GM19397 (cell line): Measurements from ENCODE around the gene ORMDL3.
"Not testable (repeated sequence)": the region's sequence is repeated elsewhere in the genome, so short reads cannot be mapped to it uniquely, and the experiment has no call there.

ENCODE experiments used
- ATAC-seq: cut with Tn5 transposase; IDR thresholded peaks from one replicate; pipeline ENCODE4 v1.9.1; 2021; ENCODE audit warnings: mild to moderate bottlenecking, moderate library complexity; ENCODE audit not compliant: unreplicated experiment

The ORMDL3 gene

DNA sequence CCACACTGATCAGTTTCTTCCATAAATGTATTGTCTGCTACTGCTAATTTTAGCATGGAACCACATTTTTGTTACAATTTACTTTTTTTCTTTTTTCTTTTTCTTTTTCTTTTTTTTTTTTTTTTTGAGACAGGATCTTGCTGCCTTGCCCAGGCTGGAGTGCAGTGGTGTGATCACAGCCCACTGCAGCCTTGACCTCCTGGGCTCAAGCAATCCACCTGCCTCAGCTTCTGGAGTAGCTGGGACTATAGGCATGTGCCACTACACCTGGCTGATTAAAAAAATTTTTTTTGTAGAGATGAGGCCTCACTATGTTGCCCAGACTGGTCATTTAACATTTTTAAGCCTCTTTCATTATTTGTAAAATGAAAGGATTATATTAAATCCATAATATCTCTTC lies 40.3 kb downstream of the ORMDL3 start:
- ATAC-seq, result no peak

DNA sequence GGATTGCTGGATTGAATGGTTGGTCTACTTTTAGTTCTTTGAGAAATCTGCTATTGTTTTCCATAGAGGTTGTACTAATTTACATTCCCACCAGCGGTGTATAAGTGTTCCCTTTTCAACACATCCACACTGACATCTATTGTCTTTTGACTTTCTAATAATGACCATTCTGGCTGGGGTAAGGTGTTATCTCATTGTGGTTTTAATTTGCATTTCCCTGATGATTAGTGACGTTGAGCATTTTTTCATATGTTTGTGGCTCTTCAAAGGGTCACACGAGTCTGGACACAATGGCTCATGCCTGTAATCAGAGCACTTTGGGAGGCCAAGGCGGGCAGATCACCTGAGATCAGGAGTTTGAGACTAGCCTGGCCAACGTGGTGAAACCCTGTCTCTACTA lies 41.3 kb downstream of the ORMDL3 start:
- ATAC-seq, result not testable (repeated sequence)

DNA sequence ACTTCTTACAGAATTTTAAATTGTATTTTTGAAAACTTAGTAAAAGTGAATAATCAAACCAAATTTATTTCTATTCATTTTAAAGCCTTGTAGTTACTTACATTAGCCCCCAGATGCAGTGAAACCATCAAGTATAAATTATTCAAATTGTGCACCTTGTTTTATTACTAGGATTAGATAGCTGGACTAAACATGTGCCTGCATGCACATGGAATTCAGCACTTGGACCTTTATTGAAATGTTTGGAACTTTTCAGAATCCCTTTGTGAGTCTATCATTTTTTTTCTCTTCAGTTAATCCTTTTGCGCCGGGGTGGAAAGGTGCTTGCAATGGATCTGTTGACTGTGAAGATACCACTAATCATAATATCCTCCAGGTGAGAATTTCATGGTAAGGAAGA lies 54.6 kb downstream of the ORMDL3 start:
- no peak for ATAC-seq

DNA sequence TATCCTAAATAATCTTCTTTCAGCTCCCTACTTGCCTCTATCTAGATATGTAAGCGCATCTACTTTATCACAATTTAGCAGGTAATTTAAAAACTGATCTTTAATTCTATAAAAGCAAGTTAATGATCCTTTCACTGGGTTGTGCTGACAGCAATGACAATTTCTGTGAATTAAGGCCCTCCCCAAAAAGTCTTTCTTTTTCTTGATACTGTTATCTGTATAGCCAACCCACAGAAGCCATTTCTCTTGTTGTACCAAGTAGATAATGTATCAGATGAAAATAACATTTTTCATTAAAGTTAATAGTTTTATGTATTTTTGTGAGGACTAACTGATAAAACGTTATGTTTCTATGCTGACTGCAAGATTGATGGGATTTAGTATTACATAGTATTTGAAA lies 55.6 kb downstream of the ORMDL3 start:
- no peak for ATAC-seq
